Thoracic aorta endothelial cell (primary cell): Measurements from ENCODE around the gene HRK. TPM values are rescaled to one million over a fixed set of nuclear protein-coding genes. Genes with fewer than 3 reads are reported as not detected.

Experiments
- total RNA-seq: library from RNA; depleted of rRNA; stranded (reverse); fragments of >200 nt; gene quantifications from 2 replicates; pipeline ENCODE4 v1.2.3, GENCODE V29; 2012

HRK gene
- not detected in 2 replicates for total RNA-seq

GRCh38 chr12:116881325-116881876 is at the start of gene HRK:
Gene HRK (minus strand): TSS chr12:116881441. CDS start chr12:116881307, 134 bp downstream.

DNA sequence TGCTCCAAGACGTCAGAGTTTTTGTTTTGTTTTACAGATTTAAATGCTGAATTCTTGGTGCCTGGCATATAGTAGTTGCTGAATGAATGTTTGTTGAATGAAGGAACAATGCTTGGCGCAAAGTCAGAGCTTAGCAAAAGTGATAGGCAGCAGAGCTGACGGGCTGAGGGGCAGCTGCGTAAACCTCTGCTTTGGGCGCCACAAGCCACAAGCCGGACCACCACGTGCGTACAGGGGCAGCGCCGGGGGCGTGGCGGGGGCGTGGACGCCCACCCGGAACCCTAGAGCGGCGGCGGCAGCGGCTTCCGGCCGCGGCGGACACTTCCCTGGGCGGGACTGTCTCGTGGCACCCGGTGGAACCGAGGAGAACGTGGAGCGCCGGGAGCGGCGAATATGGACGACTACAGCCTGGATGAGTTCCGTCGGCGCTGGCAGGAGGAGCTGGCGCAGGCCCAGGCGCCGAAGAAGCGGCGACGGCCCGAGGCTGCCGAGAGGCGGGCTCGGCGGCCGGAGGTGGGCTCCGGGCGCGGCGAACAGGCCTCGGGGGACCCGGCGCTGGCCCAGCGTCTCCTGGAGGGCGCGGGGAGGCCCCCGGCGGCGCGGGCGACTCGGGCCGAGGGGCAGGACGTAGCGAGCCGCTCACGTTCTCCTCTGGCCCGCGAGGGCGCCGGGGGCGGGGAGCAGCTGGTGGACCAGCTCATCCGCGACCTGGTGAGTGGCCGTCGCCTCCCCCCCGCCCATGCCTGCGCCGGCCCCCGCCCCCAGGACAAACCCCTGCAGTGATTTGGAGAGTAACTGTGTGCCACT is 29.6 kb upstream of the HRK start, which contains the start of gene FBXW8:
Gene FBXW8, plus strand, starts transcription at position 306 of the 807 bp plus-strand sequence. Its CDS starts 88 bp downstream, at position 394.

Other genes starting within 250 kb of the HRK start
- gene SPRING1, start 143.4 kb downstream of the HRK start, total RNA-seq = 43.6 and 47.5 TPM in 2 replicates
- 4.8 and 6.0 TPM in 2 replicates for gene RNFT2, start 143.1 kb downstream of the HRK start, total RNA-seq
- 15.1 and 19.3 TPM in 2 replicates for gene FBXW8, start 29.5 kb upstream of the HRK start, total RNA-seq
- gene TESC, start 218.0 kb upstream of the HRK start, total RNA-seq = 0.27 and 0.29 TPM in 2 replicates